ENCODE measurements around the gene TYW1B.
"Not testable (repeated sequence)": the region's sequence is repeated elsewhere in the genome, so short reads cannot be mapped to it uniquely, and the experiment has no call there.

DNA sequence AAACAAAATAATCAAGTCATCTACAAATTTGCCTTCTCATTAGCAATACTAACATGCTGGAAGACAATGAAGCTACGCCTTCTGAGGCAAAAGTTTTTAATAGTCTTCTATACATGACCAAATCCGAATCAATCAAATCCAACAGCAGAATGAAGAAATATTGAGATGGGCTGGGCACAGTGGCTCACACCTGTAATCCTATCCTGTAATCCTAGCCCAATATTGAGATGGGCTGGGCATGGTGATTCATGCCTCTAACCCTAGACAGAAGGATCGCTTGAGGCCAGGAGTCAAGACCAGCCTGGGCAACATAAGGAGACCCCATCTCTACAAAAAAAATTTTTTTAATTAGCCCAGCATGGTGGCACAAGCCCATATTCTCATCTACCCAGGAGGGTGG is 5.5 kb downstream of the TYW1B start:
- TF ChIP-seq, protein P1, sequence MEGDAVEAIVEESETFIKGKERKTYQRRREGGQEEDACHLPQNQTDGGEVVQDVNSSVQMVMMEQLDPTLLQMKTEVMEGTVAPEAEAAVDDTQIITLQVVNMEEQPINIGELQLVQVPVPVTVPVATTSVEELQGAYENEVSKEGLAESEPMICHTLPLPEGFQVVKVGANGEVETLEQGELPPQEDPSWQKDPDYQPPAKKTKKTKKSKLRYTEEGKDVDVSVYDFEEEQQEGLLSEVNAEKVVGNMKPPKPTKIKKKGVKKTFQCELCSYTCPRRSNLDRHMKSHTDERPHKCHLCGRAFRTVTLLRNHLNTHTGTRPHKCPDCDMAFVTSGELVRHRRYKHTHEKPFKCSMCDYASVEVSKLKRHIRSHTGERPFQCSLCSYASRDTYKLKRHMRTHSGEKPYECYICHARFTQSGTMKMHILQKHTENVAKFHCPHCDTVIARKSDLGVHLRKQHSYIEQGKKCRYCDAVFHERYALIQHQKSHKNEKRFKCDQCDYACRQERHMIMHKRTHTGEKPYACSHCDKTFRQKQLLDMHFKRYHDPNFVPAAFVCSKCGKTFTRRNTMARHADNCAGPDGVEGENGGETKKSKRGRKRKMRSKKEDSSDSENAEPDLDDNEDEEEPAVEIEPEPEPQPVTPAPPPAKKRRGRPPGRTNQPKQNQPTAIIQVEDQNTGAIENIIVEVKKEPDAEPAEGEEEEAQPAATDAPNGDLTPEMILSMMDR (IDR thresholded peaks at IDR 0.05; ENCODE audit: insufficient read depth, low read length) = not testable (repeated sequence)
- TF ChIP-seq POLR2AphosphoS5 (IDR thresholded peaks at IDR 0.05; ENCODE audit: low read depth) = not testable (repeated sequence)

Measured in HL-60 (cell line).